Testis (tissue), 2 donors: Measurements from ENCODE around the gene SERPINA10.

ENCODE experiments used
- POLR2A ChIP-seq: fragments of 450-650 bp; IDR thresholded peaks from one replicate; pipeline ENCODE4 v1.6.1; 2017; ENCODE audit warnings: antibody characterized with exemption, mild to moderate bottlenecking, moderate library complexity
- TF ChIP-seq, protein P1 (sequence below), 3 experiments: fragments of 450-650 bp in 2 of 3; fragments of 200-600 bp in 1 of 3; sonication (generic) in 1 of 3; IDR thresholded peaks; one replicate each; pipeline ENCODE4 v1.5.1; 2016 to 2019; ENCODE audit warnings: antibody characterized with exemption in 3 of 3, mild to moderate bottlenecking in 2 of 3, moderate library complexity in 1 of 3

- TF ChIP-seq, protein P1, sequence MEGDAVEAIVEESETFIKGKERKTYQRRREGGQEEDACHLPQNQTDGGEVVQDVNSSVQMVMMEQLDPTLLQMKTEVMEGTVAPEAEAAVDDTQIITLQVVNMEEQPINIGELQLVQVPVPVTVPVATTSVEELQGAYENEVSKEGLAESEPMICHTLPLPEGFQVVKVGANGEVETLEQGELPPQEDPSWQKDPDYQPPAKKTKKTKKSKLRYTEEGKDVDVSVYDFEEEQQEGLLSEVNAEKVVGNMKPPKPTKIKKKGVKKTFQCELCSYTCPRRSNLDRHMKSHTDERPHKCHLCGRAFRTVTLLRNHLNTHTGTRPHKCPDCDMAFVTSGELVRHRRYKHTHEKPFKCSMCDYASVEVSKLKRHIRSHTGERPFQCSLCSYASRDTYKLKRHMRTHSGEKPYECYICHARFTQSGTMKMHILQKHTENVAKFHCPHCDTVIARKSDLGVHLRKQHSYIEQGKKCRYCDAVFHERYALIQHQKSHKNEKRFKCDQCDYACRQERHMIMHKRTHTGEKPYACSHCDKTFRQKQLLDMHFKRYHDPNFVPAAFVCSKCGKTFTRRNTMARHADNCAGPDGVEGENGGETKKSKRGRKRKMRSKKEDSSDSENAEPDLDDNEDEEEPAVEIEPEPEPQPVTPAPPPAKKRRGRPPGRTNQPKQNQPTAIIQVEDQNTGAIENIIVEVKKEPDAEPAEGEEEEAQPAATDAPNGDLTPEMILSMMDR (IDR thresholded peaks at IDR 0.05) = no peak
- TF ChIP-seq POLR2A = no peak
Measured at GRCh38 chr14:94332063-94332583, 39.1 kb upstream of the SERPINA10 start.
